ENCODE data around the gene MAP4K4.

GRCh38 chr2:101912545-101912944, 215.0 kb downstream of the MAP4K4 start:
- TF ChIP-seq CTCF (IDR thresholded peaks at IDR 0.05; ENCODE audit: borderline replicate concordance, extremely low read depth, low read length, poor library complexity, severe bottlenecking) (no peak), EZH2 (IDR thresholded peaks at IDR 0.05; ENCODE audit: borderline replicate concordance, low read depth, low read length, severe bottlenecking) (no peak)

All from DND-41 (cell line).